ENCODE data around the gene STAG1. TPM values are rescaled to one million over a fixed set of nuclear protein-coding genes. Genes with fewer than 3 reads are reported as not detected.
"Not testable (repeated sequence)": the region's sequence is repeated elsewhere in the genome, so short reads cannot be mapped to it uniquely, and the experiment has no call there.

The STAG1 gene
- total RNA-seq, 2 donors from 2014 or later, result 26.8 to 56.4 TPM

DNA sequence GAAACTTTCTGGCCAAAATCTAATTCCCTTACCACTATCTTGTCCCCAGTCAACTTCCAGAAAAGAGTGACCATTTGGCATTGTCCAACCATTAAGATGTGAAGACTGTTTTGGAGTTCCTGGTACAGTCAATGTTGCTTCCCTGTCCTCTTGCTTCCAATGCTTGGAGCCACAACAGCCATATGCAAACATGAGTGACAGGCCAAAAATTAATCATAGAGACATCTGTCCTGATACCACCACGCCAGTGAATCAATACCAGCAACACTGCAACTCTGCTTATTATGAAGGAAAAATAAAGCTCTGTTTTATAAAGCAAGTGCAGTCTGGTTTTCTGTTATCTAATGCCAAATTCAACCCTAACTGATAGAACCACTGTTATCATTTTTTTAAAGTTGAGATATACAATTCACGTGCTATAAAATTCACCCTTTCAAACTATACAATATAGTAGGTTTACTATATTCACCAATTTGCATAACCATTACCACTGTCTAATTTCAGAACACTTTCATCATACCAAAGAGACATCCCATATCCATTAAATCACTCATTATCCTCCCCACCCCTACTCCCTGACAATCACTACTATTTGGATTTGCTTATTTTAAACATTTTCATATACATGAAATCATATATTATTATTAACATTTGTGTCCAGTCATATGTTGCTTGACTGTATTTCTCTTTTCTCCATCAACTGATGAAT, 76.9 kb downstream of the STAG1 start:
- no peak for TF ChIP-seq CTCF (IDR thresholded peaks at IDR 0.05)
- H3K4me1 ChIP-seq (ENCODE audit: control insufficient read depth in 1 of 2, low read depth in 2 of 2), result peaks cover 13 to 27% of the 10 kb centered on the region in 2 donors
- H3K27me3 ChIP-seq (replicated peaks; ENCODE audit: insufficient read depth), result no peaks in the 10 kb centered on the region
- no peaks in the 10 kb centered on the region for H3K9me3 ChIP-seq
- no peaks in the 10 kb centered on the region for H3K36me3 ChIP-seq
- ATAC-seq (ENCODE audit: insufficient number of reproducible peaks, low FRiP score, low read depth) (no peak), DNase-seq (ENCODE audit: low spot score) (no peak)
- H3K4me3 ChIP-seq, result no peak overlapping the region
- H3K27ac ChIP-seq, result no peak overlapping the region

GRCh38 chr3:136672457-136672856, 79.7 kb downstream of the STAG1 start:
- H3K9me3 ChIP-seq, result no peaks in the 10 kb centered on the region
- no peaks in the 10 kb centered on the region for H3K36me3 ChIP-seq
- DNase-seq (ENCODE audit: low spot score) (no peak), ATAC-seq (ENCODE audit: insufficient number of reproducible peaks, low FRiP score, low read depth) (no peak)
- no peaks in the 10 kb centered on the region for H3K27me3 ChIP-seq (replicated peaks; ENCODE audit: insufficient read depth)
- H3K4me3 ChIP-seq, result no peak overlapping the region
- H3K4me1 ChIP-seq (ENCODE audit: control insufficient read depth in 1 of 2, low read depth in 2 of 2), result peaks cover 7 to 27% of the 10 kb centered on the region in 2 donors
- TF ChIP-seq CTCF (IDR thresholded peaks at IDR 0.05), result no peak
- no peak overlapping the region for H3K27ac ChIP-seq

GRCh38 chr3:136671921-136672320, 80.3 kb downstream of the STAG1 start:
- Histone ChIP-seq H3K4me1 (ENCODE audit: control insufficient read depth in 1 of 2, low read depth in 2 of 2) (peaks cover 7 to 27% of the 10 kb centered on the region in 2 donors), H3K27me3 (replicated peaks; ENCODE audit: insufficient read depth) (no peaks in the 10 kb centered on the region), H3K4me3 (no peak overlapping the region), H3K27ac (no peak overlapping the region), H3K36me3 (no peaks in the 10 kb centered on the region), H3K9me3 (no peaks in the 10 kb centered on the region)
- ATAC-seq (ENCODE audit: insufficient number of reproducible peaks, low FRiP score, low read depth) (no peak), DNase-seq (ENCODE audit: low spot score) (no peak)
- no peak for TF ChIP-seq CTCF (IDR thresholded peaks at IDR 0.05)

GRCh38 chr3:136670166-136670565, 82.0 kb downstream of the STAG1 start:
- Histone ChIP-seq H3K27me3 (replicated peaks; ENCODE audit: insufficient read depth) (no peaks in the 10 kb centered on the region), H3K4me3 (no peak overlapping the region), H3K4me1 (ENCODE audit: control insufficient read depth in 1 of 2, low read depth in 2 of 2) (peaks cover 7 to 26% of the 10 kb centered on the region in 2 donors), H3K9me3 (no peaks in the 10 kb centered on the region), H3K36me3 (no peaks in the 10 kb centered on the region), H3K27ac (no peak overlapping the region)
- no peak for TF ChIP-seq CTCF (IDR thresholded peaks at IDR 0.05)
- no peak for ATAC-seq (ENCODE audit: insufficient number of reproducible peaks, low FRiP score, low read depth)
- no peak for DNase-seq (ENCODE audit: low spot score)

DNA sequence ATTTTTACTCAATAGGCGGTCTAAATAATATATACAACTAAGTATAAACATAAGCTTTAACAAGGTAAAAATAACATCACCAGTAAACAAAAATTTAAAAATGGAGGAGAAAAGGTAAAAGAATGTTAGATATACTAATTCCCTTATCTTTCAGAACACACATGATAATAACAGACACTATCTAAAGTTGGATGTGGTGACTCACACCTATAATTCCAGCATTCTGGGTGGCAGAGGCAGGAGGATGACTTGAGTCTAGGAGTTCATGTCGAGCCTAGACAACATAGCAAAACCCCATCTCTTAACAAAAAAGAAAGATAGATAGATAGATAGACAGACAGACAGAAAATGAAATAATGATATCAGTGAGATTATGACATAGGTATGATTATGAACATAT, 85.1 kb downstream of the STAG1 start:
- H3K9me3 ChIP-seq, result no peaks in the 10 kb centered on the region
- TF ChIP-seq CTCF (IDR thresholded peaks at IDR 0.05), result no peak
- DNase-seq (ENCODE audit: low spot score) (no peak), ATAC-seq (ENCODE audit: insufficient number of reproducible peaks, low FRiP score, low read depth) (no peak)
- no peaks in the 10 kb centered on the region for H3K27me3 ChIP-seq (replicated peaks; ENCODE audit: insufficient read depth)
- H3K27ac ChIP-seq, result no peak overlapping the region
- H3K36me3 ChIP-seq, result no peaks in the 10 kb centered on the region
- peaks cover 0 to 6% of the 10 kb centered on the region in 2 donors for H3K4me1 ChIP-seq (ENCODE audit: control insufficient read depth in 1 of 2, low read depth in 2 of 2)
- no peak overlapping the region for H3K4me3 ChIP-seq

- not testable (repeated sequence) for H3K4me3 ChIP-seq; DNase-seq (ENCODE audit: low spot score); H3K4me1 ChIP-seq (ENCODE audit: control insufficient read depth in 1 of 2, low read depth in 2 of 2); H3K27ac ChIP-seq; ATAC-seq (ENCODE audit: insufficient number of reproducible peaks, low FRiP score, low read depth); H3K27me3 ChIP-seq (replicated peaks; ENCODE audit: insufficient read depth); H3K36me3 ChIP-seq; H3K9me3 ChIP-seq
These were observed 85.9 kb downstream of the STAG1 start for GRCh38 chr3:136666301-136666700.
